Esophagus muscularis mucosa (tissue), 4 donors: ENCODE data around the gene BACE2. TPM values are rescaled to one million over a fixed set of nuclear protein-coding genes. Genes with fewer than 3 reads are reported as not detected.
"Not testable (repeated sequence)": the region's sequence is repeated elsewhere in the genome, so short reads cannot be mapped to it uniquely, and the experiment has no call there.

Experiments
- DNase-seq: peaks from one replicate; pipeline ENCODE4 v3.0.0-alpha.2; 2017; ENCODE audit errors: extremely low spot score
- H3K27ac ChIP-seq, 4 donors: fragments of 200-600 bp; sonication (generic); replicated peaks in 1 of 4; 1 replicate in 3 of 4; 2 replicates in 1 of 4; pipeline ENCODE4 v1.5.1; 2016 to 2019; ENCODE audit warnings: mild to moderate bottlenecking in 1 of 4
- H3K27me3 ChIP-seq, 4 donors: fragments of 200-600 bp; sonication (generic); one replicate each; pipeline versions ENCODE4 v1.5.1 to v1.6.0; 2016 to 2019
- H3K36me3 ChIP-seq, 4 donors: fragments of 200-600 bp; sonication (generic); one replicate each; pipeline ENCODE4 v1.5.1; 2016 to 2019
- H3K4me1 ChIP-seq, 4 donors: fragments of 200-600 bp; sonication (generic); one replicate each; pipeline ENCODE4 v1.5.1; 2016 to 2019
- H3K4me3 ChIP-seq, 4 donors: fragments of 200-600 bp; sonication (generic); 1 replicate in 2 of 4; 2 replicates in 2 of 4; pipeline ENCODE4 v1.5.1; 2016 to 2019; ENCODE audit warnings: mild to moderate bottlenecking in 4 of 4, moderate library complexity in 1 of 4
- H3K9me3 ChIP-seq, 4 donors: fragments of 200-600 bp; sonication (generic); 1 replicate in 3 of 4; 2 replicates in 1 of 4; pipeline ENCODE4 v1.5.1; 2016 to 2019
- CTCF ChIP-seq, 3 experiments: fragments of 200-600 bp in 2 of 3; fragments of 450-650 bp in 1 of 3; sonication (generic) in 2 of 3; IDR thresholded peaks; one replicate each; pipeline ENCODE4 v1.5.1; 2017 to 2019; ENCODE audit warnings: antibody characterized with exemption in 3 of 3, mild to moderate bottlenecking in 2 of 3, moderate library complexity in 1 of 3
- EP300 ChIP-seq: sonication (generic); formaldehyde crosslinking; IDR thresholded peaks from one replicate; pipeline ENCODE4 v1.6.1; 2017; ENCODE audit warnings: antibody characterized with exemption
- POLR2A ChIP-seq: fragments of 450-650 bp; IDR thresholded peaks from one replicate; pipeline ENCODE4 v1.6.1; 2017; ENCODE audit warnings: antibody characterized with exemption, moderate library complexity, mild to moderate bottlenecking, low read depth
- POLR2AphosphoS5 ChIP-seq, 2 donors: sonication (generic); formaldehyde crosslinking; IDR thresholded peaks; one replicate each; pipeline ENCODE4 v1.6.1; 2017; ENCODE audit warnings: antibody characterized with exemption in 2 of 2
- WGBS: methylation state at CpG from one replicate; pipeline ENCODE4 v1.1.5; 2018; 5-methylcytosine and 5-hydroxymethylcytosine counted together
- intact Hi-C: fragments of 100-400 bp; cut with DNase I; formaldehyde crosslinking; loops from one replicate; pipeline ENCODE4 v1.15.1; 2023
- total RNA-seq, 4 donors: library from RNA; depleted of rRNA; stranded (reverse); fragments of >200 nt; gene quantifications; one replicate each; pipeline versions ENCODE4 v1.1.0 to v1.2.1, GENCODE V29; 2016

BACE2 gene
- total RNA-seq, 4 donors from 2014 or later: 44.9 to 61.6 (median 58.2) TPM

- Histone ChIP-seq H3K36me3 (peaks cover 7 to 93% (median 67%) of the 10 kb centered on the region in 4 donors), H3K4me3 (no peak overlapping the region)
Observed at GRCh38 chr21:41243107-41243506, 75.1 kb downstream of the BACE2 start.

GRCh38 chr21:41244266-41244880 is 76.4 kb downstream of the BACE2 start:
- DNase-seq, intact Hi-C loops, H3K27ac ChIP-seq, H3K9me3 ChIP-seq, H3K4me1 ChIP-seq, H3K4me3 ChIP-seq, H3K27me3 ChIP-seq: not testable (repeated sequence)
- 82% methylated on average over 7 of the region's 8 CpGs for WGBS
- H3K36me3 ChIP-seq: peaks cover 6 to 98% (median 75%) of the 10 kb centered on the region in 4 donors

More at GRCh38 chr21:41243107-41243506, 75.1 kb downstream of the BACE2 start:
- H3K27ac ChIP-seq: no peak overlapping the region
- no peak for DNase-seq
- TF ChIP-seq EP300: no peak
- no peak for TF ChIP-seq POLR2A
- TF ChIP-seq POLR2AphosphoS5 (IDR thresholded peaks at IDR 0.05): no peak
- no peak for TF ChIP-seq CTCF (IDR thresholded peaks at IDR 0.05)
- intact Hi-C loops: no loop called here
- H3K4me1 ChIP-seq: no peaks in the 10 kb centered on the region
- no peaks in the 10 kb centered on the region for H3K9me3 ChIP-seq
- no peaks in the 10 kb centered on the region for H3K27me3 ChIP-seq
- WGBS: 89% methylated on average over 7 of the region's 7 CpGs

GRCh38 chr21:41245509-41246135 is 77.7 kb downstream of the BACE2 start:
- no peaks in the 10 kb centered on the region for H3K9me3 ChIP-seq
- 92% methylated on average over 15 of the region's 20 CpGs for WGBS
- peaks cover 0 to 11% (median 0%) of the 10 kb centered on the region in 4 donors for H3K4me1 ChIP-seq
- no peaks in the 10 kb centered on the region for H3K27me3 ChIP-seq
- no peak for DNase-seq
- peaks cover 6 to 95% (median 75%) of the 10 kb centered on the region in 4 donors for H3K36me3 ChIP-seq
- TF ChIP-seq POLR2A: no peak
- TF ChIP-seq EP300: no peak
- TF ChIP-seq CTCF (IDR thresholded peaks at IDR 0.05): no peak
- TF ChIP-seq POLR2AphosphoS5 (IDR thresholded peaks at IDR 0.05): no peak
- H3K27ac ChIP-seq: no peak overlapping the region
- intact Hi-C loops: no loop called here
- no peak overlapping the region for H3K4me3 ChIP-seq

- peaks cover 0 to 11% (median 0%) of the 10 kb centered on the region in 4 donors for H3K4me1 ChIP-seq
- TF ChIP-seq CTCF (IDR thresholded peaks at IDR 0.05) (no peak), EP300 (no peak), POLR2AphosphoS5 (IDR thresholded peaks at IDR 0.05) (no peak), POLR2A (no peak)
- peak overlapping the region in 2 of 4 donors; percentile 41 to 47 for H3K27ac ChIP-seq
- 87% methylated on average over 13 of the region's 13 CpGs for WGBS
- H3K36me3 ChIP-seq: peaks cover 17 to 95% (median 76%) of the 10 kb centered on the region in 4 donors
- H3K27me3 ChIP-seq: no peaks in the 10 kb centered on the region
- H3K4me3 ChIP-seq: no peak overlapping the region
- intact Hi-C loops: no loop called here
- no peaks in the 10 kb centered on the region for H3K9me3 ChIP-seq
- DNase-seq: peak; percentile 64
Observed at GRCh38 chr21:41246808-41247207, 78.8 kb downstream of the BACE2 start.
